ENCODE measurements around the gene PRKCB. TPM values are rescaled to one million over a fixed set of nuclear protein-coding genes. Genes with fewer than 3 reads are reported as not detected.
"Not testable (repeated sequence)": the region's sequence is repeated elsewhere in the genome, so short reads cannot be mapped to it uniquely, and the experiment has no call there.

The PRKCB gene
- polyA plus RNA-seq, 4 donors = 4.2 to 7.7 (median 5.0) TPM

GRCh38 chr16:24150282-24150681, 314.5 kb downstream of the PRKCB start:
- DNase-seq (ENCODE audit: low read depth in 4 of 4, low spot score in 3 of 4) = no peak

GRCh38 chr16:24151482-24151939, 315.7 kb downstream of the PRKCB start:
- DNase-seq (ENCODE audit: low read depth in 4 of 4, low spot score in 3 of 4) = no peak

- not testable (repeated sequence) for DNase-seq (ENCODE audit: low read depth in 4 of 4, low spot score in 3 of 4)
Measured at GRCh38 chr16:24152048-24152447, 316.3 kb downstream of the PRKCB start.

- no peak for DNase-seq (ENCODE audit: low read depth in 4 of 4, low spot score in 3 of 4)
Measured at GRCh38 chr16:24152826-24153225, 317.0 kb downstream of the PRKCB start.

- DNase-seq (ENCODE audit: low read depth in 4 of 4, low spot score in 3 of 4) = no peak
Measured at GRCh38 chr16:24156777-24157176, 321.0 kb downstream of the PRKCB start.

- DNase-seq (ENCODE audit: low read depth in 4 of 4, low spot score in 3 of 4) = peak in 1 of 4 donors; percentile 3
Measured at GRCh38 chr16:24163935-24164334, 328.2 kb downstream of the PRKCB start.

- DNase-seq (ENCODE audit: low read depth in 4 of 4, low spot score in 3 of 4) = no peak
Measured at GRCh38 chr16:24164416-24164815, 328.6 kb downstream of the PRKCB start.

- DNase-seq (ENCODE audit: low read depth in 4 of 4, low spot score in 3 of 4) = no peak
Measured at GRCh38 chr16:24165273-24165672, 329.5 kb downstream of the PRKCB start.

GRCh38 chr16:24166661-24167528, 331.1 kb downstream of the PRKCB start:
- no peak for DNase-seq (ENCODE audit: low read depth in 4 of 4, low spot score in 3 of 4)

- DNase-seq (ENCODE audit: low read depth in 4 of 4, low spot score in 3 of 4) = no peak
Measured at GRCh38 chr16:24168856-24169255, 333.1 kb downstream of the PRKCB start.

- DNase-seq (ENCODE audit: low read depth in 4 of 4, low spot score in 3 of 4) = no peak
Measured at GRCh38 chr16:24170407-24170806, 334.6 kb downstream of the PRKCB start.

GRCh38 chr16:24174504-24174903, 338.7 kb downstream of the PRKCB start:
- no peak for DNase-seq (ENCODE audit: low read depth in 4 of 4, low spot score in 3 of 4)

GRCh38 chr16:24174957-24175356, 339.2 kb downstream of the PRKCB start:
- no peak for DNase-seq (ENCODE audit: low read depth in 4 of 4, low spot score in 3 of 4)

- DNase-seq (ENCODE audit: low read depth in 4 of 4, low spot score in 3 of 4) = peak in 1 of 4 donors; percentile 4
Measured at GRCh38 chr16:24178496-24178895, 342.7 kb downstream of the PRKCB start.

- DNase-seq (ENCODE audit: low read depth in 4 of 4, low spot score in 3 of 4) = no peak
Measured at GRCh38 chr16:24180451-24180850, 344.7 kb downstream of the PRKCB start.

- DNase-seq (ENCODE audit: low read depth in 4 of 4, low spot score in 3 of 4) = no peak
Measured at GRCh38 chr16:24188021-24188542, 352.3 kb downstream of the PRKCB start.

- no peak for DNase-seq (ENCODE audit: low read depth in 4 of 4, low spot score in 3 of 4)
Measured at GRCh38 chr16:24188751-24189318, 353.1 kb downstream of the PRKCB start.

- DNase-seq (ENCODE audit: low read depth in 4 of 4, low spot score in 3 of 4) = no peak
Measured at GRCh38 chr16:24189941-24190340, 354.2 kb downstream of the PRKCB start.

- DNase-seq (ENCODE audit: low read depth in 4 of 4, low spot score in 3 of 4) = no peak
Measured at GRCh38 chr16:24191876-24192402, 356.2 kb downstream of the PRKCB start.

GRCh38 chr16:24195221-24195620, 359.4 kb downstream of the PRKCB start:
- no peak for DNase-seq (ENCODE audit: low read depth in 4 of 4, low spot score in 3 of 4)

- no peak for DNase-seq (ENCODE audit: low read depth in 4 of 4, low spot score in 3 of 4)
Measured at GRCh38 chr16:24198807-24199533, 363.2 kb downstream of the PRKCB start.

Data from left renal pelvis (tissue), 4 donors.